SJSA1 (cell line): ENCODE data around the gene CCER1. TPM values are rescaled to one million over a fixed set of nuclear protein-coding genes. Genes with fewer than 3 reads are reported as not detected.

ENCODE experiments used
- total RNA-seq: library from RNA; depleted of rRNA; stranded (reverse); fragments of >200 nt; shearing (Covaris generic); gene quantifications from 2 replicates; pipeline ENCODE4 v1.2.3, GENCODE V29; 2014; rRNA removed

Gene CCER1
- total RNA-seq, 1 experiment from 2014 or later = not detected

Other genes with a start within 250 kb of the CCER1 start
- gene EPYC, start 49.8 kb upstream of the CCER1 start, total RNA-seq = 0.05 TPM in 1 of 2 replicates, not detected in the other
- 41.1 and 72.5 TPM in 2 replicates for gene KERA, start 102.8 kb upstream of the CCER1 start, total RNA-seq
- gene LUM, start 156.3 kb upstream of the CCER1 start, total RNA-seq = 505 and 812 TPM in 2 replicates
- 37.2 and 71.4 TPM in 2 replicates for gene DCN, start 227.6 kb upstream of the CCER1 start, total RNA-seq